Measurements from ENCODE around the gene FYN. TPM values are rescaled to one million over a fixed set of nuclear protein-coding genes. Genes with fewer than 3 reads are reported as not detected.

FYN gene
- total and polyA plus RNA-seq, 9 of the 15 experiments (the other 6 are each of a cell fraction or from before 2014, with no cell fraction given) = 2.9 to 22.1 (median 11.4) TPM

- POLR2A ChIA-PET = interaction anchor here (0.8 to 1.8 kb wide), 2 partner anchors 9 to 17 kb away, joined by 3 to 5 read pairs; no protein-coding TSS in a partner anchor
- in situ Hi-C loops (cut with MboI) (no loop called here), intact Hi-C loops (cut with micrococcal nuclease) (no loop called here)
- Histone ChIP-seq H3K4me1 (replicated peaks in 1 of 2; ENCODE audit: control insufficient read depth in 2 of 2, insufficient read depth in 2 of 2, low read length in 2 of 2) (no peaks in the 10 kb centered on the region), H3K27ac (ENCODE audit: extremely low read depth, low read depth, low read length) (no peak overlapping the region), H3K27me3 (ENCODE audit: control insufficient read depth in 2 of 2, insufficient read depth in 2 of 2, low read length in 2 of 2) (peaks cover 0 to 19% of the 10 kb centered on the region in 2 experiments; a peak in 2 of 5 replicates), H3K9me3 (replicated peaks; ENCODE audit: control insufficient read depth, insufficient read depth, low read depth, low read length) (no peaks in the 10 kb centered on the region), H2AFZ (ENCODE audit: low read depth, low read length) (no peak overlapping the region), H3K4me3 (no peak overlapping the region), H3K9ac (ENCODE audit: insufficient read depth in 1 of 2, low read depth in 2 of 2, low read length in 2 of 2) (no peak overlapping the region), H3K9me1 (ENCODE audit: control insufficient read depth, insufficient read depth, low read length) (no peaks in the 10 kb centered on the region), H3K79me2 (ENCODE audit: control insufficient read depth, insufficient read depth, low read length) (no peaks in the 10 kb centered on the region), H3K36me3 (ENCODE audit: control insufficient read depth, insufficient read depth, low read length) (no peaks in the 10 kb centered on the region), H3K4me2 (ENCODE audit: insufficient read depth, low read length) (no peak overlapping the region), H4K20me1 (replicated peaks; ENCODE audit: control insufficient read depth, insufficient read depth, low read length) (no peaks in the 10 kb centered on the region)
- CTCF ChIA-PET (ENCODE audit: low intra/inter-chr PET ratio) = no interaction called here
- DNase-seq (ENCODE audit: extremely low read depth in 1 of 4, low spot score in 3 of 4) (no peak), ATAC-seq (no peak), FAIRE-seq (no peak)
- 20% methylated on average over 2 of the region's 2 CpGs for WGBS (ENCODE audit: insufficient coverage, low coverage, missing lambda C conversion rate)
- no TSS peak for BruUV-seq (replicated peaks)
- TF ChIP-seq RBM34 (IDR thresholded peaks at IDR 0.05; ENCODE audit: borderline replicate concordance, insufficient read depth, low read length) (no peak), NFIC (IDR thresholded peaks at IDR 0.05) (no peak), SMAD3 (CRISPR knock-in tag; conservative IDR thresholded peaks at IDR 0.05) (no peak), SREBF1 (IDR thresholded peaks at IDR 0.05; ENCODE audit: borderline replicate concordance, low read depth, low read length) (no peak), RFX7 (CRISPR knock-in tag; IDR thresholded peaks at IDR 0.05) (no peak), TBP (optimal IDR thresholded peaks at IDR 0.05; ENCODE audit: low read depth, low read length) (no peak), TFE3 (CRISPR knock-in tag; IDR thresholded peaks at IDR 0.05) (no peak), ZNF133 (CRISPR knock-in tag; IDR thresholded peaks at IDR 0.05) (no peak), RFX5 (IDR thresholded peaks at IDR 0.05; ENCODE audit: low read depth, low read length) (no peak), TCF3 (CRISPR knock-in tag; IDR thresholded peaks at IDR 0.05) (no peak), RNF219 (CRISPR knock-in tag; IDR thresholded peaks at IDR 0.05) (no peak), FOXO4 (CRISPR knock-in tag; IDR thresholded peaks at IDR 0.05) (no peak), MBD1 (CRISPR knock-in tag; IDR thresholded peaks at IDR 0.05) (no peak), ZNF717 (CRISPR knock-in tag; IDR thresholded peaks at IDR 0.05) (no peak), ZNF253 (CRISPR knock-in tag; conservative IDR thresholded peaks at IDR 0.05) (no peak), ZC3H11A (IDR thresholded peaks at IDR 0.05; ENCODE audit: low read depth, low read length) (no peak)
Observed at GRCh38 chr6:111761212-111761611, 112.0 kb downstream of the FYN start.

Data from K562 (cell line).